Measurements from ENCODE around the gene RBMS1. TPM values are rescaled to one million over a fixed set of nuclear protein-coding genes. Genes with fewer than 3 reads are reported as not detected.
A peak's percentile ranks its signal among the peaks of the same experiment; 100 is the strongest.

Gene RBMS1
- total and polyA plus RNA-seq, 2 of the 4 experiments (the other 2 are of a cell fraction), result 43.5 to 64.9 TPM

- Histone ChIP-seq H3K9me1 (ENCODE audit: insufficient read depth, low read length) (peaks cover 32% of the 10 kb centered on the region), H4K91ac (ENCODE audit: insufficient read depth, low read depth, low read length) (peak overlapping the region; percentile 79; the same call in 1 of the 2 replicates), H2AK9ac (replicated peaks; ENCODE audit: low read depth, low read length, poor library complexity) (no peak overlapping the region), H2BK20ac (ENCODE audit: low read depth, low read length) (peak overlapping the region; percentile 41; the same call in 1 of the 2 replicates), H3K9me3 (ENCODE audit: control insufficient read depth, insufficient read depth, low read length) (no peaks in the 10 kb centered on the region), H3K4ac (ENCODE audit: low read depth, low read length) (peak overlapping the region; percentile 88), H3K4me3 (ENCODE audit: insufficient read depth, low read depth, low read length) (no peak overlapping the region), H3K36me3 (ENCODE audit: control insufficient read depth, insufficient read depth, low read length) (peaks cover 6% of the 10 kb centered on the region), H2BK120ac (ENCODE audit: low read depth, low read length) (peak overlapping the region; percentile 67), H2BK15ac (ENCODE audit: low read depth, low read length) (peak overlapping the region; percentile 76; the same call in 2 of the 3 replicates), H3K79me1 (ENCODE audit: low read depth in 1 of 2, low read length in 2 of 2) (peaks cover 14 to 68% of the 10 kb centered on the region in 2 experiments), H3K4me1 (ENCODE audit: control insufficient read depth, insufficient read depth, low read length) (peaks cover 38% of the 10 kb centered on the region), H2BK5ac (ENCODE audit: low read depth, low read length, poor library complexity, severe bottlenecking) (peak overlapping the region; percentile 94), H3K27me3 (ENCODE audit: control insufficient read depth, insufficient read depth, low read length) (no peaks in the 10 kb centered on the region), H3K56ac (ENCODE audit: extremely low read depth, insufficient read depth, low read length) (peak overlapping the region; percentile 72; the same call in 1 of the 2 replicates), H3K4me2 (ENCODE audit: low read depth, low read length) (peak overlapping the region; percentile 69; the same call in 1 of the 2 replicates), H3K18ac (ENCODE audit: low read depth, low read length) (peak overlapping the region; percentile 96), H2AK5ac (ENCODE audit: low read depth, low read length) (peak overlapping the region; percentile 93), H2AFZ (replicated peaks; ENCODE audit: low read length, poor library complexity) (no peak overlapping the region), H3K14ac (replicated peaks; ENCODE audit: low read depth, low read length) (peak overlapping the region; percentile 77), H4K8ac (ENCODE audit: low read depth in 2 of 2, low read length in 2 of 2) (peak overlapping the region; percentile 59 to 88), H3K9ac (ENCODE audit: low read depth, low read length) (peak overlapping the region; percentile 18; the same call in 1 of the 2 replicates), H3K27ac (ENCODE audit: insufficient read depth, low read length) (peak overlapping the region; percentile 97), H4K5ac (ENCODE audit: low read depth, low read length) (peak overlapping the region; percentile 82), H3K23ac (ENCODE audit: low read depth, low read length) (peak overlapping the region; percentile 86; the same call in 1 of the 2 replicates), H4K20me1 (ENCODE audit: insufficient read depth, low read length) (peaks cover 62% of the 10 kb centered on the region)
- ChIA-PET CTCF (interaction anchor here (1.0 kb wide), 1 partner anchor 67 kb away, joined by 4 read pairs; no protein-coding TSS in a partner anchor), POLR2A (ENCODE audit: unreplicated experiment) (no interaction called here)
- ATAC-seq (ENCODE audit: low read depth) (peak; percentile 19), DNase-seq (peak; percentile 76)
- in situ Hi-C loops (cut with MboI; ENCODE audit: low sequenced_read_pairs) (no loop called here), intact Hi-C loops (cut with micrococcal nuclease) (no loop called here), dilution Hi-C loops (cut with HindIII; ENCODE audit: low sequenced_read_pairs, unreplicated experiment) (no loop called here)
- 39% methylated on average over 3 of the region's 7 CpGs; no CpG with 5 or more reads in 1 of the 2 experiments for WGBS, 2 experiments (ENCODE audit: extremely low coverage in 2 of 2, insufficient read length in 1 of 2)
- no TSS peak for BruUV-seq (replicated peaks)
- TF ChIP-seq RCOR1 (IDR thresholded peaks at IDR 0.05; ENCODE audit: insufficient replicate concordance, low read length), result no peak
- peak; percentile 38; the same call in 1 of the 2 replicates for TF ChIP-seq FOS (IDR thresholded peaks at IDR 0.05; ENCODE audit: low read depth, low read length)
- TF ChIP-seq CHD1 (IDR thresholded peaks at IDR 0.05; ENCODE audit: low read depth, low read length), result no peak
- 0 out of 2 replicates have a peak, but pooled peaks have one; percentile 28 for TF ChIP-seq BHLHE40 (IDR thresholded peaks at IDR 0.05; ENCODE audit: low read depth, low read length)
- TF ChIP-seq, protein P1, sequence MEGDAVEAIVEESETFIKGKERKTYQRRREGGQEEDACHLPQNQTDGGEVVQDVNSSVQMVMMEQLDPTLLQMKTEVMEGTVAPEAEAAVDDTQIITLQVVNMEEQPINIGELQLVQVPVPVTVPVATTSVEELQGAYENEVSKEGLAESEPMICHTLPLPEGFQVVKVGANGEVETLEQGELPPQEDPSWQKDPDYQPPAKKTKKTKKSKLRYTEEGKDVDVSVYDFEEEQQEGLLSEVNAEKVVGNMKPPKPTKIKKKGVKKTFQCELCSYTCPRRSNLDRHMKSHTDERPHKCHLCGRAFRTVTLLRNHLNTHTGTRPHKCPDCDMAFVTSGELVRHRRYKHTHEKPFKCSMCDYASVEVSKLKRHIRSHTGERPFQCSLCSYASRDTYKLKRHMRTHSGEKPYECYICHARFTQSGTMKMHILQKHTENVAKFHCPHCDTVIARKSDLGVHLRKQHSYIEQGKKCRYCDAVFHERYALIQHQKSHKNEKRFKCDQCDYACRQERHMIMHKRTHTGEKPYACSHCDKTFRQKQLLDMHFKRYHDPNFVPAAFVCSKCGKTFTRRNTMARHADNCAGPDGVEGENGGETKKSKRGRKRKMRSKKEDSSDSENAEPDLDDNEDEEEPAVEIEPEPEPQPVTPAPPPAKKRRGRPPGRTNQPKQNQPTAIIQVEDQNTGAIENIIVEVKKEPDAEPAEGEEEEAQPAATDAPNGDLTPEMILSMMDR (conservative IDR thresholded peaks at IDR 0.05; ENCODE audit: low read depth, low read length), result no peak
- no peak for TF ChIP-seq MAZ (IDR thresholded peaks at IDR 0.05; ENCODE audit: borderline replicate concordance, low read depth, low read length)
- TF ChIP-seq SMC3 (IDR thresholded peaks at IDR 0.05; ENCODE audit: low read depth, low read length), result no peak
- TF ChIP-seq RFX5 (IDR thresholded peaks at IDR 0.05; ENCODE audit: low read depth, low read length), result no peak
- no peak for TF ChIP-seq MXI1 (IDR thresholded peaks at IDR 0.05; ENCODE audit: borderline replicate concordance, low read depth, low read length)
- no peak for TF ChIP-seq ELK1 (IDR thresholded peaks at IDR 0.05; ENCODE audit: borderline replicate concordance, low read depth, low read length)
- no peak for TF ChIP-seq CEBPB (IDR thresholded peaks at IDR 0.05; ENCODE audit: low read depth, low read length)
Measured at GRCh38 chr2:160390544-160391455, 102.8 kb downstream of the RBMS1 start.

Measured in IMR-90 (cell line).